ENCODE data around the gene GLI2. TPM values are rescaled to one million over a fixed set of nuclear protein-coding genes. Genes with fewer than 3 reads are reported as not detected.

GLI2 gene
- total and polyA plus RNA-seq, 7 experiments from 2014 or later, result 1.6 TPM; not detected in 6

- Mint-ChIP-seq H3K4me3 (no peak overlapping the region), H3K4me1 (no peaks in the 10 kb centered on the region), H3K27me3 (peaks cover 0 to 17% (median 8%) of the 10 kb centered on the region in 5 donors), H3K36me3 (no peaks in the 10 kb centered on the region), H3K9me3 (no peaks in the 10 kb centered on the region), H3K27ac (no peak overlapping the region)
- no peak overlapping the region for H3K4me3 ChIP-seq (ENCODE audit: low read length)
- ChIA-PET CTCF (no interaction called here), POLR2A (no interaction called here)
- ATAC-seq (no peak), DNase-seq (no peak)
- no peak overlapping the region for H3K27ac ChIP-seq (ENCODE audit: low read depth, low read length)
- intact Hi-C loops (cut with micrococcal nuclease), result no loop called here
- H3K36me3 ChIP-seq (ENCODE audit: control insufficient read depth in 2 of 3, insufficient read depth in 3 of 3, low read length in 3 of 3), result no peaks in the 10 kb centered on the region
- no peaks in the 10 kb centered on the region for H3K27me3 ChIP-seq (ENCODE audit: control insufficient read depth in 2 of 2, insufficient read depth in 2 of 2, low read length in 2 of 2)
- no peaks in the 10 kb centered on the region for H3K4me1 ChIP-seq (ENCODE audit: control insufficient read depth in 2 of 2, insufficient read depth in 2 of 2, low read length in 2 of 2)
- H3K9me3 ChIP-seq (ENCODE audit: control insufficient read depth in 2 of 3, low read length in 3 of 3), result no peaks in the 10 kb centered on the region
Observed at GRCh38 chr2:120764492-120764891, 28.8 kb downstream of the GLI2 start.

DNA sequence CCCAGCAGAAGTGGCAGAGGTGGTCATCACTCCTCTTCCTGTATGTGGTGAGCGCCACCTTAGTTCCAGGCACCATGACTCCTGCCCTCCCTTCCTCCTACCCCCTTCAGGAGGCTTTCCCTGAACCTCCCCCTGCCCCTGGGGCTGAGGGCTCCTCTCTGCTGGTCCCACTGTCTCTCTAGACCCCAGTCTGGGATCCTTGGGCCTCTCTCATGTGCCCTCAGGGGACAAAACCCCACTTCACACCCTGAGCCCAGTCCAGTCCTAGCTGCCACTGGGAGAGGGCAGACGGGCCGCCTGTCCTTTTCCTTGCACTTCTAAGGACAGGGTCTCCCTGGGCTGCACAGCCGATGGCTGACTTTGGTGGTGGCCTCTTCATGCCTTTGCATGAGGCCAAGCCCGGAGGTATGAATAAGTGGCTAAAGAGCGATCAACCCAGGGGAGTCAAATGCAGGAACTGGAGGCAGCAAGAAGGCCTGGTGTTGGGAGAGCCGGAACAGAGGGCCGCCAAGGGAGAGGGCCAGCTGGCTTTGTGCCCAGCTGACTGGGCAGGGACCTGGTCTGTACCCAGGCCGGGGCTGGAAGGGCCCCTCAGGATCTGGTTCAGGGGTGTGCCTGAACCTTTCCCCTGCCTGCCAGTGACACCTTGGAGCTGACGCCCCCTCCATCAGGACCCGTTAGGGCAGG lies 29.5 kb downstream of the GLI2 start:
- H3K36me3 Mint-ChIP-seq, result no peaks in the 10 kb centered on the region

GRCh38 chr2:120765678-120766469 lies 30.2 kb downstream of the GLI2 start:
- peaks cover 0 to 12% (median 4%) of the 10 kb centered on the region in 5 donors for H3K27me3 Mint-ChIP-seq
- DNase-seq, result no peak

More for the DNA sequence above, 29.5 kb downstream of the GLI2 start:
- H3K27ac Mint-ChIP-seq, result no peak overlapping the region
- no peak overlapping the region for H3K27ac ChIP-seq (ENCODE audit: low read depth, low read length)
- ATAC-seq, result no peak
- no peaks in the 10 kb centered on the region for H3K27me3 ChIP-seq (ENCODE audit: control insufficient read depth in 2 of 2, insufficient read depth in 2 of 2, low read length in 2 of 2)
- H3K4me3 ChIP-seq (ENCODE audit: low read length), result no peak overlapping the region
- no peak overlapping the region for H3K4me3 Mint-ChIP-seq
- H3K27me3 Mint-ChIP-seq, result peaks cover 0 to 17% (median 8%) of the 10 kb centered on the region in 5 donors
- H3K36me3 ChIP-seq (ENCODE audit: control insufficient read depth in 2 of 3, insufficient read depth in 3 of 3, low read length in 3 of 3), result no peaks in the 10 kb centered on the region
- intact Hi-C loops (cut with micrococcal nuclease), result no loop called here
- H3K9me3 Mint-ChIP-seq, result no peaks in the 10 kb centered on the region
- H3K9me3 ChIP-seq (ENCODE audit: control insufficient read depth in 2 of 3, low read length in 3 of 3), result no peaks in the 10 kb centered on the region
- DNase-seq, result no peak
- H3K4me1 ChIP-seq (ENCODE audit: control insufficient read depth in 2 of 2, insufficient read depth in 2 of 2, low read length in 2 of 2), result no peaks in the 10 kb centered on the region
- CTCF ChIA-PET, result no interaction called here
- H3K4me1 Mint-ChIP-seq, result no peaks in the 10 kb centered on the region
- POLR2A ChIA-PET, result no interaction called here

DNA sequence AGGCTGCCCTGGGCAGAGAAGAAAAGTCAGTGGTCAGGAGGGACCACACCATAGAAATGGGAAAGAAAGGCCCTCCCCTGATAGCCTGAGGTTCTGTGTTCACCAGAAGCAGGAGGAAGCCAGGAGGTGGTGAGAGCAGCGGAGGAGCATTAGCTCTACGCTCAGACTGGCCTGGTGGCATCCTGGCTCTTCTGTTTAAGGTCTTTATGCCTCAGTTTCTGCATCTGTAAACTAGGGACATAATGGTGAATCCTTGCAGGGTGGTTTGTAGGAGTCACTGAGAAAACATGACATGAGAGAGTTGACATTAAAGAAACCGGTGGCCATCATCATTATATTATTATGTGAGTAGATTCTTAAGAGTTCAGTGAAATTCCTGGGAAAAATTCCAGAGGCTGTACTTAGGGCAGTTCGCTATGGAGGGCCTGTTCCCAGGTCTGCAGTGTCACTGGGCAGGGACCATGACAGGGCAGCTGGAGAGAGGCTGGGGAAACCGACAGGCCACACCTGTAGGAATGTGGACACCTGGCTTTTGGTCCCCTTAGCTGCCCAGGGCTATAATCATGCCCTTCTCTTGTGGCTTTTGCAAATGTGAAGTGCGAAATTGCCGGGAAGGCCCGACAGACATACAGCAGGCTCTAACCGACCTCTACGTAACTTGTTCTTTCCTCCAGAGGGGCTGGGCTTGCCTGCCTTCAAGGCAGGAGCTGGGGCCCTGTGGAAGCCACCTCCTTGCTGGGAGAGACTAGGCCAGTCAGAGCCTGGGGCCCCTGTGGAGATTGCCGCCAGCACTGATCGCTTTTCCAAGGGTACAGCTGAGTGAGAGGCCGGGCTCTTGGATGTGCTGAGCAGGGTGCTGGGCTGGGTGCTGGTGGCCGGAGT lies 31.0 kb downstream of the GLI2 start:
- Mint-ChIP-seq H3K4me3 (no peak overlapping the region), H3K27me3 (peaks cover 0 to 4% (median 0%) of the 10 kb centered on the region in 5 donors), H3K27ac (no peak overlapping the region), H3K9me3 (no peaks in the 10 kb centered on the region), H3K4me1 (no peaks in the 10 kb centered on the region), H3K36me3 (no peaks in the 10 kb centered on the region)
- H3K4me3 ChIP-seq (ENCODE audit: low read length), result no peak overlapping the region
- no peaks in the 10 kb centered on the region for H3K36me3 ChIP-seq (ENCODE audit: control insufficient read depth in 2 of 3, insufficient read depth in 3 of 3, low read length in 3 of 3)
- H3K27me3 ChIP-seq (ENCODE audit: control insufficient read depth in 2 of 2, insufficient read depth in 2 of 2, low read length in 2 of 2), result no peaks in the 10 kb centered on the region
- H3K4me1 ChIP-seq (ENCODE audit: control insufficient read depth in 2 of 2, insufficient read depth in 2 of 2, low read length in 2 of 2), result no peaks in the 10 kb centered on the region
- ATAC-seq, result no peak
- no peaks in the 10 kb centered on the region for H3K9me3 ChIP-seq (ENCODE audit: control insufficient read depth in 2 of 3, low read length in 3 of 3)
- intact Hi-C loops (cut with micrococcal nuclease), result no loop called here
- POLR2A ChIA-PET, result no interaction called here
- no peak overlapping the region for H3K27ac ChIP-seq (ENCODE audit: low read depth, low read length)
- CTCF ChIA-PET, result no interaction called here
- DNase-seq, result no peak

More at GRCh38 chr2:120765678-120766469, 30.2 kb downstream of the GLI2 start:
- Mint-ChIP-seq H3K36me3 (no peaks in the 10 kb centered on the region), H3K4me1 (no peaks in the 10 kb centered on the region), H3K27ac (no peak overlapping the region), H3K9me3 (no peaks in the 10 kb centered on the region), H3K4me3 (no peak overlapping the region)
- Histone ChIP-seq H3K36me3 (ENCODE audit: control insufficient read depth in 2 of 3, insufficient read depth in 3 of 3, low read length in 3 of 3) (no peaks in the 10 kb centered on the region), H3K9me3 (ENCODE audit: control insufficient read depth in 2 of 3, low read length in 3 of 3) (no peaks in the 10 kb centered on the region), H3K27me3 (ENCODE audit: control insufficient read depth in 2 of 2, insufficient read depth in 2 of 2, low read length in 2 of 2) (no peaks in the 10 kb centered on the region), H3K4me3 (ENCODE audit: low read length) (no peak overlapping the region), H3K4me1 (ENCODE audit: control insufficient read depth in 2 of 2, insufficient read depth in 2 of 2, low read length in 2 of 2) (no peaks in the 10 kb centered on the region), H3K27ac (ENCODE audit: low read depth, low read length) (no peak overlapping the region)
- ChIA-PET POLR2A (no interaction called here), CTCF (no interaction called here)
- intact Hi-C loops (cut with micrococcal nuclease), result no loop called here
- ATAC-seq, result no peak

DNA sequence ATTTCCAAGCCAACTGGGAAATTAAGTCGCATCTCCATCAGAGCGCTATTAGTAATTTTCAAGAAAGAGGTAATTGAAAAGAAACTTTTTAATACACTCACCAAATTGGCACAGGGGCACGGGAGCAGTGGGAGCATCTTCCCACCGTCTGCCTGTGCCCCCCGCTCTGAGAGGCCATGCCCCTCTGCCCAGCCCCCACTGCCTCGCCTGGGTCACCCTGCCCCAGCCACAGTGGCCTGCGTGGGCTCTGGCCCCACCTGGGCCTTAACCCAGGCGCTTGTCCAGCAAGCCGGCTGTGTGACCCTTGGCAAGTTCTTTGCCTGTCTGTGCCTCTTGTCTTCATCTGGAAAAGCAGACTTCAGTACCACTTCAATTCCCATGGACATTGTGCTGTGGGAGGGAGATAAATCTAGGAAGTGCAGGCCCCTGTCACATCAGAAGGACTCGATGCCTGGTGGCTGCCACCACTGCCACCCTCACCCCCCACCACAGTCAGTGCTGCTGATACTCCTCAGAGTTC lies 31.9 kb downstream of the GLI2 start:
- Mint-ChIP-seq H3K27ac (no peak overlapping the region), H3K9me3 (no peaks in the 10 kb centered on the region), H3K36me3 (no peaks in the 10 kb centered on the region), H3K27me3 (peaks cover 0 to 3% (median 0%) of the 10 kb centered on the region in 5 donors), H3K4me3 (no peak overlapping the region), H3K4me1 (peaks cover 0 to 2% (median 0%) of the 10 kb centered on the region in 7 donors)
- H3K9me3 ChIP-seq (ENCODE audit: control insufficient read depth in 2 of 3, low read length in 3 of 3), result no peaks in the 10 kb centered on the region
- ChIA-PET POLR2A (no interaction called here), CTCF (no interaction called here)
- ATAC-seq (no peak), DNase-seq (no peak)
- no peaks in the 10 kb centered on the region for H3K36me3 ChIP-seq (ENCODE audit: control insufficient read depth in 2 of 3, insufficient read depth in 3 of 3, low read length in 3 of 3)
- H3K27me3 ChIP-seq (ENCODE audit: control insufficient read depth in 2 of 2, insufficient read depth in 2 of 2, low read length in 2 of 2), result no peaks in the 10 kb centered on the region
- intact Hi-C loops (cut with micrococcal nuclease), result no loop called here
- H3K4me3 ChIP-seq (ENCODE audit: low read length), result no peak overlapping the region
- no peak overlapping the region for H3K27ac ChIP-seq (ENCODE audit: low read depth, low read length)
- H3K4me1 ChIP-seq (ENCODE audit: control insufficient read depth in 2 of 2, insufficient read depth in 2 of 2, low read length in 2 of 2), result no peaks in the 10 kb centered on the region

- peaks cover 0 to 2% (median 0%) of the 10 kb centered on the region in 7 donors for H3K4me1 Mint-ChIP-seq
- Histone ChIP-seq H3K27me3 (ENCODE audit: control insufficient read depth in 2 of 2, insufficient read depth in 2 of 2, low read length in 2 of 2) (no peaks in the 10 kb centered on the region), H3K27ac (ENCODE audit: low read depth, low read length) (no peak overlapping the region), H3K4me1 (ENCODE audit: control insufficient read depth in 2 of 2, insufficient read depth in 2 of 2, low read length in 2 of 2) (no peaks in the 10 kb centered on the region), H3K36me3 (ENCODE audit: control insufficient read depth in 2 of 3, insufficient read depth in 3 of 3, low read length in 3 of 3) (no peaks in the 10 kb centered on the region), H3K4me3 (ENCODE audit: low read length) (no peak overlapping the region), H3K9me3 (ENCODE audit: control insufficient read depth in 2 of 3, low read length in 3 of 3) (no peaks in the 10 kb centered on the region)
- POLR2A ChIA-PET, result no interaction called here
- DNase-seq (no peak), ATAC-seq (no peak)
- H3K27ac Mint-ChIP-seq, result no peak overlapping the region
- H3K36me3 Mint-ChIP-seq, result no peaks in the 10 kb centered on the region
- H3K4me3 Mint-ChIP-seq, result no peak overlapping the region
- no peaks in the 10 kb centered on the region for H3K27me3 Mint-ChIP-seq
- CTCF ChIA-PET, result no interaction called here
- H3K9me3 Mint-ChIP-seq, result no peaks in the 10 kb centered on the region
- intact Hi-C loops (cut with micrococcal nuclease), result no loop called here
Observed at GRCh38 chr2:120768112-120769048, 32.7 kb downstream of the GLI2 start.

Data from naive thymus-derived CD4-positive, alpha-beta T cell (primary cell).